ENCODE measurements around the gene PTPRS. TPM values are rescaled to one million over a fixed set of nuclear protein-coding genes. Genes with fewer than 3 reads are reported as not detected.

The PTPRS gene
- polyA plus RNA-seq, 1 donor (not counting 4 experiments of a cell fraction or from before 2014, with no cell fraction given): 2.5 TPM

DNA sequence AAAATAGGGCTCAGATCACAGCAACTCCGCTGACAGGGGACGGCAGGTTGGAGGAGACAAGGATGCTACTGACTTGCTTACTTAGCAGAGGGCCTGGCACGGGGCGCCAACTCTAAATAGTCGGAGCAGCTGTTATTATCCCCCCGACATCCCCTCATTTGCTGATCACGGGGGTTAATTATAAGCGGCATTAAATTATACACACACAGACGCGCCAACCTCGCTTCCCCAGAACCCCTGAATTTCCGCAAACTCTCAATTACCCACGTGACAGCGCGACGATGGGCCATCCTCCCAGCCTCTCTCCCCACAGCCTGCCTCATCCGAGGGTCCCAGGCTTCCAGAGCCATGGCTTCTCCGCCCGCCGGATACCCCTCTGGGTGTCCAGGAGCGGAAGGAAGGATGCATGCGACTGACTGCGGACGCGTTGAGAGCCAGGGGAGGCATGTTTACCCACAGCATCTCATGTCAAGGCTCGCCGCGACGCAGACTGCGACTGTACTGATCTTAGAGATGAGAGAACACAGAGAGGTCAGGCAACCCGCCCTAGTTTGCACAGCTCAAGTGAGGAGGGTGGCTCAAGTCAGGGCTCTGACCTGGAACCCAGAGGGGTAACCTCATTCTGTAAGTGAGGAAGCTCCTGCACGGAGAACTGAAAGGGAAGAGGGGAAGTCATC lies 5.7 kb downstream of the PTPRS start:
- Histone ChIP-seq H4K20me1 (ENCODE audit: control insufficient read depth, extremely low read depth, insufficient read depth, low read length) (no peaks in the 10 kb centered on the region), H2AFZ (ENCODE audit: control insufficient read depth, low read length) (no peak overlapping the region), H3K4me2 (ENCODE audit: control insufficient read depth, extremely low read depth, insufficient read depth, low read depth, low read length) (no peak overlapping the region), H3K9me1 (ENCODE audit: control insufficient read depth, extremely low read depth, insufficient read depth, low read length) (no peaks in the 10 kb centered on the region), H3K27ac (ENCODE audit: control insufficient read depth, insufficient read depth, low read length) (no peak overlapping the region), H3K4me3 (ENCODE audit: control insufficient read depth in 2 of 3, extremely low read depth in 1 of 3, insufficient read depth in 2 of 3, low read depth in 1 of 3, low read length in 3 of 3) (no peak overlapping the region), H3K36me3 (ENCODE audit: control insufficient read depth in 2 of 2, extremely low read depth in 1 of 2, insufficient read depth in 2 of 2, low read length in 2 of 2) (no peaks in the 10 kb centered on the region), H3K79me2 (ENCODE audit: control insufficient read depth, insufficient read depth, low read length) (no peaks in the 10 kb centered on the region), H3K9me3 (ENCODE audit: control insufficient read depth, low read depth, low read length) (no peaks in the 10 kb centered on the region), H3K4me1 (ENCODE audit: control insufficient read depth, extremely low read depth, insufficient read depth, low read length) (peaks cover 8% of the 10 kb centered on the region), H3K27me3 (ENCODE audit: control insufficient read depth, extremely low read depth, insufficient read depth, low read length) (peaks cover 35% of the 10 kb centered on the region), H3K9ac (ENCODE audit: control insufficient read depth, extremely low read depth, insufficient read depth, low read length) (no peak overlapping the region)
- dilution Hi-C loops (cut with MboI; ENCODE audit: extremely low pct_ligation_motif_present, low sequenced_read_pairs): no loop called here
- DNase-seq (ENCODE audit: low read depth, low spot score) (no peak), FAIRE-seq (no peak)
- TF ChIP-seq, protein P1, sequence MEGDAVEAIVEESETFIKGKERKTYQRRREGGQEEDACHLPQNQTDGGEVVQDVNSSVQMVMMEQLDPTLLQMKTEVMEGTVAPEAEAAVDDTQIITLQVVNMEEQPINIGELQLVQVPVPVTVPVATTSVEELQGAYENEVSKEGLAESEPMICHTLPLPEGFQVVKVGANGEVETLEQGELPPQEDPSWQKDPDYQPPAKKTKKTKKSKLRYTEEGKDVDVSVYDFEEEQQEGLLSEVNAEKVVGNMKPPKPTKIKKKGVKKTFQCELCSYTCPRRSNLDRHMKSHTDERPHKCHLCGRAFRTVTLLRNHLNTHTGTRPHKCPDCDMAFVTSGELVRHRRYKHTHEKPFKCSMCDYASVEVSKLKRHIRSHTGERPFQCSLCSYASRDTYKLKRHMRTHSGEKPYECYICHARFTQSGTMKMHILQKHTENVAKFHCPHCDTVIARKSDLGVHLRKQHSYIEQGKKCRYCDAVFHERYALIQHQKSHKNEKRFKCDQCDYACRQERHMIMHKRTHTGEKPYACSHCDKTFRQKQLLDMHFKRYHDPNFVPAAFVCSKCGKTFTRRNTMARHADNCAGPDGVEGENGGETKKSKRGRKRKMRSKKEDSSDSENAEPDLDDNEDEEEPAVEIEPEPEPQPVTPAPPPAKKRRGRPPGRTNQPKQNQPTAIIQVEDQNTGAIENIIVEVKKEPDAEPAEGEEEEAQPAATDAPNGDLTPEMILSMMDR (optimal IDR thresholded peaks at IDR 0.05 in 1 of 3, IDR thresholded peaks at IDR 0.05 in 1 of 3, conservative IDR thresholded peaks at IDR 0.05 in 1 of 3; ENCODE audit: extremely low read depth in 1 of 3, insufficient read depth in 2 of 3, low read length in 3 of 3): no peak
- TF ChIP-seq EZH2 (IDR thresholded peaks at IDR 0.05; ENCODE audit: low read length): no peak

DNA sequence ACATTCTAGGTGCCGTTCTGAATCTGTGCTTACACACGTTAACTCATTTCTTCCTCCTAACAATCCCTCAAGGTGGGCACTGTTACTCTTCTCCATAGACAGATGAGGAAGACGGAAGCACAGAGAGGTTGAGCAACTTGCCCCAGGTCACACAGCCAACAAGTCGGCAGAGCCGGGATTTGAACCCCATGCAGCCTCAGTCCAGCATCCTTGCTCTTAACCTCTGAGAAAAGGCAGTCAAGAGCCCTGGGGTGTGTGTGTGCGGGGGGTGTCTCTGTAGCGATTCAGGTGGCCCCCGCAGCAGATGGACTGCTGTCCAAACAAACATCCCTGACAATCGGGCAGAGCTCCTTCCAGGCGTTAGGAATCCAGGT lies 6.3 kb downstream of the PTPRS start:
- no peaks in the 10 kb centered on the region for H4K20me1 ChIP-seq (ENCODE audit: control insufficient read depth, extremely low read depth, insufficient read depth, low read length)
- DNase-seq (ENCODE audit: low read depth, low spot score) (no peak), FAIRE-seq (no peak)
- no peaks in the 10 kb centered on the region for H3K36me3 ChIP-seq (ENCODE audit: control insufficient read depth in 2 of 2, extremely low read depth in 1 of 2, insufficient read depth in 2 of 2, low read length in 2 of 2)
- H3K4me1 ChIP-seq (ENCODE audit: control insufficient read depth, extremely low read depth, insufficient read depth, low read length): peaks cover 7% of the 10 kb centered on the region
- TF ChIP-seq EZH2 (IDR thresholded peaks at IDR 0.05; ENCODE audit: low read length): no peak
- TF ChIP-seq, protein P1 (optimal IDR thresholded peaks at IDR 0.05 in 1 of 3, IDR thresholded peaks at IDR 0.05 in 1 of 3, conservative IDR thresholded peaks at IDR 0.05 in 1 of 3; ENCODE audit: extremely low read depth in 1 of 3, insufficient read depth in 2 of 3, low read length in 3 of 3): no peak
- H3K9me1 ChIP-seq (ENCODE audit: control insufficient read depth, extremely low read depth, insufficient read depth, low read length): no peaks in the 10 kb centered on the region
- peaks cover 29% of the 10 kb centered on the region for H3K27me3 ChIP-seq (ENCODE audit: control insufficient read depth, extremely low read depth, insufficient read depth, low read length)
- dilution Hi-C loops (cut with MboI; ENCODE audit: extremely low pct_ligation_motif_present, low sequenced_read_pairs): no loop called here
- H3K27ac ChIP-seq (ENCODE audit: control insufficient read depth, insufficient read depth, low read length): no peak overlapping the region
- no peaks in the 10 kb centered on the region for H3K79me2 ChIP-seq (ENCODE audit: control insufficient read depth, insufficient read depth, low read length)
- H3K4me3 ChIP-seq (ENCODE audit: control insufficient read depth in 2 of 3, extremely low read depth in 1 of 3, insufficient read depth in 2 of 3, low read depth in 1 of 3, low read length in 3 of 3): no peak overlapping the region
- no peak overlapping the region for H3K4me2 ChIP-seq (ENCODE audit: control insufficient read depth, extremely low read depth, insufficient read depth, low read depth, low read length)
- H3K9me3 ChIP-seq (ENCODE audit: control insufficient read depth, low read depth, low read length): no peaks in the 10 kb centered on the region
- H3K9ac ChIP-seq (ENCODE audit: control insufficient read depth, extremely low read depth, insufficient read depth, low read length): no peak overlapping the region
- H2AFZ ChIP-seq (ENCODE audit: control insufficient read depth, low read length): no peak overlapping the region

All from keratinocyte (primary cell).